Tibial nerve (tissue), 4 donors: Measurements from ENCODE around the gene PAFAH1B1. TPM values are rescaled to one million over a fixed set of nuclear protein-coding genes. Genes with fewer than 3 reads are reported as not detected.

Experiments
- DNase-seq, 2 donors: peaks; one replicate each; pipeline ENCODE4 v3.0.0-alpha.2; 2019; ENCODE audit warnings: low spot score in 2 of 2
- H3K27ac ChIP-seq, 4 donors: fragments of 200-600 bp; sonication (generic) in 3 of 4; one replicate each; pipeline ENCODE4 v1.5.1; 2017 to 2019; ENCODE audit warnings: mild to moderate bottlenecking in 1 of 4
- H3K27me3 ChIP-seq, 2 donors: fragments of 200-600 bp; sonication (generic) in 1 of 2; one replicate each; pipeline versions ENCODE4 v1.5.1 to v1.6.0; 2017 to 2019
- H3K36me3 ChIP-seq, 3 donors: fragments of 200-600 bp; sonication (generic); one replicate each; pipeline ENCODE4 v1.5.1; 2018 to 2019
- H3K4me1 ChIP-seq, 4 donors: fragments of 200-600 bp; sonication (generic) in 3 of 4; one replicate each; pipeline ENCODE4 v1.5.1; 2017 to 2019
- H3K4me3 ChIP-seq, 4 donors: fragments of 200-600 bp; sonication (generic) in 3 of 4; one replicate each; pipeline ENCODE4 v1.5.1; 2017 to 2019; ENCODE audit warnings: mild to moderate bottlenecking in 1 of 4, moderate library complexity in 1 of 4
- H3K9me3 ChIP-seq, 4 donors: fragments of 200-600 bp; sonication (generic) in 3 of 4; one replicate each; pipeline ENCODE4 v1.5.1; 2017 to 2019
- CTCF ChIP-seq, 5 experiments: fragments of 200-600 bp in 3 of 5; fragments of 450-650 bp in 2 of 5; sonication (generic) in 3 of 5; IDR thresholded peaks; one replicate each; pipeline ENCODE4 v1.5.1; 2016 to 2019; ENCODE audit warnings: antibody characterized with exemption in 5 of 5, mild to moderate bottlenecking in 3 of 5, moderate library complexity in 2 of 5
- EP300 ChIP-seq, 2 donors: sonication (generic); formaldehyde crosslinking; IDR thresholded peaks; one replicate each; pipeline ENCODE4 v1.6.1; 2017; ENCODE audit warnings: antibody characterized with exemption in 2 of 2, mild to moderate bottlenecking in 1 of 2
- POLR2A ChIP-seq, 2 donors: fragments of 450-650 bp; IDR thresholded peaks; one replicate each; pipeline ENCODE4 v1.6.1; 2017; ENCODE audit warnings: antibody characterized with exemption in 2 of 2, mild to moderate bottlenecking in 2 of 2, moderate library complexity in 2 of 2
- WGBS, 2 donors: methylation state at CpG; one replicate each; pipeline ENCODE4 v1.1.5; 2018; 5-methylcytosine and 5-hydroxymethylcytosine counted together
- total RNA-seq, 4 donors: library from RNA; depleted of rRNA; stranded (reverse); fragments of >200 nt; gene quantifications; one replicate each; pipeline ENCODE4 v1.1.0, GENCODE V29; 2016

PAFAH1B1 gene
- total RNA-seq, 4 donors from 2014 or later = 105 to 185 (median 139) TPM

- Histone ChIP-seq H3K27ac (no peak overlapping the region), H3K36me3 (peaks cover 0 to 83% (median 36%) of the 10 kb centered on the region in 3 donors), H3K4me3 (no peak overlapping the region), H3K9me3 (no peaks in the 10 kb centered on the region), H3K27me3 (no peaks in the 10 kb centered on the region), H3K4me1 (peaks cover 0 to 29% (median 6%) of the 10 kb centered on the region in 4 donors)
- no peak for DNase-seq
- 82 to 84% methylated on average over 42 to 60 of the region's 71 CpGs for WGBS, 2 donors
- TF ChIP-seq POLR2A (IDR thresholded peaks at IDR 0.05) (no peak), CTCF (IDR thresholded peaks at IDR 0.05) (no peak), EP300 (IDR thresholded peaks at IDR 0.05) (no peak)
These were observed 98.7 kb downstream of the PAFAH1B1 start for GRCh38 chr17:2691965-2692780.

- peaks cover 0 to 23% (median 6%) of the 10 kb centered on the region in 4 donors for H3K4me1 ChIP-seq
- H3K4me3 ChIP-seq = no peak overlapping the region
- peaks cover 0 to 89% (median 36%) of the 10 kb centered on the region in 3 donors for H3K36me3 ChIP-seq
- TF ChIP-seq EP300 (IDR thresholded peaks at IDR 0.05) = no peak
- no peak for TF ChIP-seq POLR2A (IDR thresholded peaks at IDR 0.05)
- no peak for TF ChIP-seq CTCF (IDR thresholded peaks at IDR 0.05)
- DNase-seq = no peak
- WGBS, 2 donors = 79 to 93% methylated on average over 8 to 14 of the region's 14 CpGs
- no peaks in the 10 kb centered on the region for H3K27me3 ChIP-seq
- H3K27ac ChIP-seq = no peak overlapping the region
- H3K9me3 ChIP-seq = no peaks in the 10 kb centered on the region
These were observed 99.3 kb downstream of the PAFAH1B1 start for GRCh38 chr17:2692781-2693135.

GRCh38 chr17:2693561-2694380 lies 100.3 kb downstream of the PAFAH1B1 start:
- WGBS, 2 donors = 80 to 89% methylated on average over 15 to 24 of the region's 37 CpGs
- DNase-seq = no peak
- Histone ChIP-seq H3K4me3 (no peak overlapping the region), H3K27ac (no peak overlapping the region), H3K27me3 (no peaks in the 10 kb centered on the region), H3K36me3 (peaks cover 0 to 99% (median 42%) of the 10 kb centered on the region in 3 donors), H3K9me3 (no peaks in the 10 kb centered on the region), H3K4me1 (peaks cover 0 to 18% (median 2%) of the 10 kb centered on the region in 4 donors)
- TF ChIP-seq EP300 (IDR thresholded peaks at IDR 0.05) (no peak), POLR2A (IDR thresholded peaks at IDR 0.05) (no peak), CTCF (IDR thresholded peaks at IDR 0.05) (no peak)

- 90 to 93% methylated on average over 31 to 35 of the region's 42 CpGs for WGBS, 2 donors
- Histone ChIP-seq H3K9me3 (no peaks in the 10 kb centered on the region), H3K4me1 (peaks cover 0 to 9% (median 0%) of the 10 kb centered on the region in 4 donors), H3K27me3 (no peaks in the 10 kb centered on the region), H3K27ac (no peak overlapping the region), H3K4me3 (no peak overlapping the region), H3K36me3 (peaks cover 0 to 100% (median 42%) of the 10 kb centered on the region in 3 donors)
- TF ChIP-seq EP300 (IDR thresholded peaks at IDR 0.05) (no peak), POLR2A (IDR thresholded peaks at IDR 0.05) (no peak), CTCF (IDR thresholded peaks at IDR 0.05) (no peak)
- no peak for DNase-seq
These were observed 101.2 kb downstream of the PAFAH1B1 start for GRCh38 chr17:2694381-2695242.
